Esophagus (tissue), 2 donors: ENCODE measurements around the gene SYT9. TPM values are rescaled to one million over a fixed set of nuclear protein-coding genes. Genes with fewer than 3 reads are reported as not detected.

Experiments used
- H3K27ac ChIP-seq, 2 donors: one replicate each; pipeline ENCODE4 v1.5.1; 2013; ENCODE audit warnings: low read depth in 2 of 2, mild to moderate bottlenecking in 2 of 2, inconsistent platforms in 1 of 2, low read length in 1 of 2, moderate library complexity in 1 of 2
- H3K27me3 ChIP-seq, 2 donors: one replicate each; pipeline ENCODE4 v1.6.1; 2013; ENCODE audit warnings: low read length in 2 of 2, control low read depth in 1 of 2, mild to moderate bottlenecking in 1 of 2; ENCODE audit not compliant: insufficient read depth in 2 of 2, control insufficient read depth in 1 of 2
- H3K36me3 ChIP-seq, 2 donors: one replicate each; pipeline ENCODE4 v1.6.1; 2013; ENCODE audit warnings: low read length in 1 of 2; ENCODE audit not compliant: control insufficient read depth in 2 of 2, insufficient read depth in 2 of 2
- H3K4me1 ChIP-seq, 2 donors: one replicate each; pipeline ENCODE4 v1.6.1; 2013; ENCODE audit warnings: low read length in 1 of 2; ENCODE audit not compliant: control insufficient read depth in 2 of 2, insufficient read depth in 2 of 2
- H3K4me3 ChIP-seq, 2 donors: one replicate each; pipeline ENCODE4 v1.5.1; 2013; ENCODE audit warnings: low read length in 2 of 2, mild to moderate bottlenecking in 2 of 2, low read depth in 1 of 2, moderate library complexity in 1 of 2
- H3K9me3 ChIP-seq, 2 donors: one replicate each; pipeline ENCODE4 v1.6.1; 2013; ENCODE audit warnings: mild to moderate bottlenecking in 2 of 2, low read depth in 1 of 2, low read length in 1 of 2, moderate library complexity in 1 of 2; ENCODE audit not compliant: control insufficient read depth in 2 of 2, insufficient read depth in 1 of 2
- WGBS, 2 donors: extraction: QIAGEN DNeasy Blood & Tissue Kit; methylation state at CpG; one replicate each; pipeline ENCODE4 v1.1.7; 2013; 5-methylcytosine and 5-hydroxymethylcytosine counted together
- polyA plus RNA-seq, 2 donors: library from polyadenylated mRNA; stranded (reverse); fragments of 200-250 nt; gene quantifications; one replicate each; pipeline ENCODE4 v1.2.3, GENCODE V29; 2013
- donor health status: healthy with polysubstance abuse.
- donor health status: Bipolar disorder and iron deficiency.

Gene SYT9
- polyA plus RNA-seq, 2 donors = 0.01 to 0.02 TPM

DNA sequence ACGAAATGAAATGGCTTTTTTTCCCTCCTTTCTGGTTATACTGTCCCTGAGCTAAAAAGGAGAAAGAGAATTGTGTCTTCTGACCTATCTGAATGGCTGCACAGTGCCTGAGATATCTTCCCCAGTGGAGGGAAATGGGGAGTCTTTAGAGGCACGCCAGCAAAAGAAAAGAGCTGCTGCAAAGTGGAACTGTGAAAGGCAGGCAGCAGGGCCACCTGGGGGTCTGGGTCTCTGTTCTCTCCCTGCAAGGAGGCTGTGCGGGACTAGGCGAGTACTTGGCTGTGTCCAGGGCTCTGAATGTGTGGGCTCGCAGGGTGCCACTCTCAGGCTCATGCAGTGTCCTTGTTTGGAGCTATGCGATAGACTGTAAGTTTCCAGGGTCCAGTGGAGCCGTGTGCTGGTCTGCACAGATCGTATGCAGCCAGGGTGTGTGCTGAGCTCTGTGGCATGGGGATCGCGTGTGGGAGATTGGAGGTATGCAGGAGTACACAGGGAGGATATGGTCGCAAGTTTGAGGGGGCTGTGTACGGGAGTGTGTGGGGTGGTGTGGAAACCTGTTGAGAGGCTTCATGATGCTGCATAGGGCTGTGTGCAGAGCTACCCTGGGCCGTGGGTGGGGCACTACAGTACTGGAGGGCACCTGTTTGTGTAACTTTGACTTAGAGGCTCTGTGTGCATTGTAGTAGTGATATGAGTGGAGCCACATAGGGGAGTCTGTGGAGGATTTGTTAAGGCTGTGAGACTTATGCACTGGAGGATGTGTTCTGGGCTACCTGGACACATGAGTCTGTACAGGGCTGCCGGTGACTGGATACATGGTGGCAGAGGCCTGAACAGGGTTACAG lies 163.5 kb downstream of the SYT9 start:
- Histone ChIP-seq H3K27ac (no peak overlapping the region), H3K4me3 (no peak overlapping the region), H3K36me3 (no peaks in the 10 kb centered on the region), H3K4me1 (no peaks in the 10 kb centered on the region), H3K9me3 (no peaks in the 10 kb centered on the region), H3K27me3 (no peaks in the 10 kb centered on the region)
- WGBS, 2 donors = 82 to 85% methylated on average over 14 of the region's 14 CpGs

DNA sequence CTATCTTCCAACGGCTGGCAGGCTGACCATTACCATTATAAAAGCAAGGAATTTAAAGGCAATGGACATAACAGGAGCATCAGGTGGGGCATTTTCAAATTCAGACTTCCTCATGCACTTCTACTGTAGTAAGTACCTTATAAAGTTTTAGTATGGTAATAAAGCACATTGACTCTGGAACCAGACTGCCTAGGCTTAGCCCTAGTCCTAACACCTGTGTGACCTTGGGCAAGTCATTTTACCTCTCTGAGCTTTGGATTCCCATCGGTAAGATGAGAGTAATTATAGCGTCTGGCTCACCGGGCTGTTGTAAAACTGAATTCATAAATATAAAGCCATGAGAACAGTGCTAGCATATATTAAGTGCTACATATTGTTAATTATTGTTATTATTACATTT lies 164.4 kb downstream of the SYT9 start:
- Histone ChIP-seq H3K27ac (no peak overlapping the region), H3K4me1 (no peaks in the 10 kb centered on the region), H3K9me3 (no peaks in the 10 kb centered on the region), H3K27me3 (no peaks in the 10 kb centered on the region), H3K4me3 (no peak overlapping the region), H3K36me3 (no peaks in the 10 kb centered on the region)
- 36 to 63% methylated on average over 4 of the region's 4 CpGs for WGBS, 2 donors

DNA sequence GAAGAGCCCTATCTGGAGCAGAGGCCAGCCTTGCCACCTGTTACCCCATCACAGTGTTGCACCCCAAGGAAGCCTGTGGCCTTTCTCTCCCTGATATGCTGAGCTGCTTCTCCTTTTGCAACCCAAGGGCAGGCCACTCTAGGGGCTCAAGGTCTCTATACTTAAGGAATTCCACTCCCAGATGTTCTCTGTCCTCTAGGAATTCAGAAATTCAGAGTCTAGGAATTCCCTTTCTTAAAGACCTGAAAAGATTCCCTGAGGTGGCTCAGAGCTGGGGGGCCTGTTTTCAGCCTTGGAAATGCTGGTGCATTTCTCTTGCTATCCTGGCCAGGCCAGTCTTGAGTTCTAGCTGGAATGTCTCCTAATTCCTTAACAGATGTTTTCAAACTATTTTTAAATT lies 165.6 kb downstream of the SYT9 start:
- no peaks in the 10 kb centered on the region for H3K9me3 ChIP-seq
- H3K4me1 ChIP-seq = no peaks in the 10 kb centered on the region
- no peak overlapping the region for H3K4me3 ChIP-seq
- no peak overlapping the region for H3K27ac ChIP-seq
- no peaks in the 10 kb centered on the region for H3K36me3 ChIP-seq
- no peaks in the 10 kb centered on the region for H3K27me3 ChIP-seq

DNA sequence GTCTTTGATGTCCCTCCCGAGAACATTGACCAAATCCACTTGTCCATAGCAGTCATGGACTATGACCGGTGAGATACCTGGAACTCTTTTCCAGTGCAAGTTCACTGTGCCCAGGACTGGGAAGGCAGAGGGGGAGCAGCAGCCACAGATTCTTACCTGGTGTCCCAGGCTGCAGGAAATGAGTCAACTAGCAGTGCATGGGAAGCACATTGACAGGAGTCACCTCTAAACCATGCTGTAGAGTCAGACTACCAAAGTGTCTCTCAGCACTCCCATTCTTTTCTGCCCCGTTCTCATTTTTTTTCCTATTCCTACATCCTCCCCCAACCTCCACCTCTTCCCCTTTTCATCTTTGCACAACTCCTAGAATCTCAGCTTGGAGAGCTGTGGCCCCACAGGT lies 166.4 kb downstream of the SYT9 start:
- no peak overlapping the region for H3K4me3 ChIP-seq
- H3K36me3 ChIP-seq = no peaks in the 10 kb centered on the region
- H3K27me3 ChIP-seq = no peaks in the 10 kb centered on the region
- WGBS, 2 donors = 83 to 86% methylated on average over 3 of the region's 3 CpGs
- no peaks in the 10 kb centered on the region for H3K9me3 ChIP-seq
- H3K27ac ChIP-seq = no peak overlapping the region
- no peaks in the 10 kb centered on the region for H3K4me1 ChIP-seq

DNA sequence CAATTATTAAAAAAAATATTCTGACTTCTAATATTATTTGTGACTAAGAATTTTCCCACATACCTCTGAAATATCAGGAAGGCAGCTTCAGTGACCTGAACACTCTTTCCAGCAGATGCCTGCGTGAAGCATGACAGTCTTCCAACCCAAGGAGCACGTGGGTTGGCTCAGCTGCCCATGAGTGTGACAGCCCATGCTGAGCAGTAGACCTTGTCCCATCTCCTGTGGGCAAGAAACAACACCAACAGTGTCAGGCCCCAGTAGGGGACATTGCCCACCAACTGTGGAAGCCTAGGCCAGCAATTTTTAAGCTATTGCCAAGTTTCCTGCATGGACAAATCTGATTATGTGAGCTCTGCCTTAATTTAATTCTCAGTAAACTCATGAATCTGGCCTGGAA lies 167.2 kb downstream of the SYT9 start:
- H3K4me3 ChIP-seq = no peak overlapping the region
- H3K27ac ChIP-seq = no peak overlapping the region
- no peaks in the 10 kb centered on the region for H3K9me3 ChIP-seq
- no peaks in the 10 kb centered on the region for H3K36me3 ChIP-seq
- no peaks in the 10 kb centered on the region for H3K27me3 ChIP-seq
- WGBS, 2 donors = 70 to 82% methylated on average over 2 of the region's 2 CpGs
- H3K4me1 ChIP-seq = no peaks in the 10 kb centered on the region

DNA sequence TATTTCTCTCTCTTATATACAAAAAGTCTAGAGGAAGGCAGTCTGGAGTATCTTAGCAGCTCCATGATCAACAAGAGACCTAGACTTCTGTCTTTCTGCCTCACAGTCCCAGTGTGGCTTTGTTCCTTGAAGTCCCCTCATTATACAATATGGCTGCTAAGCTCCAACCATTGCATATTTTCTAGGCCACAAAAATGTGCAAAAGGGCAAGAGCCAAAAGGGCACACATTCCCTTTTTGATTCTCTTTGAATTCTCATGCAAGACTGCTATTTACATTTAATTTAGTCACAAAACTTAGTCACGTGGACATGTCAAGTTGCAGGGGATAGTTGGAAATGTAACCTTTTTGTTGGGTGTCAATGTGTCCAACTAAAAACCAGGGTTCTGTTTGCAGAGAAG lies 169.4 kb downstream of the SYT9 start:
- H3K27me3 ChIP-seq = peaks cover 0 to 4% of the 10 kb centered on the region in 2 donors
- 42 to 74% methylated on average over 1 of the region's 1 CpG for WGBS, 2 donors

DNA sequence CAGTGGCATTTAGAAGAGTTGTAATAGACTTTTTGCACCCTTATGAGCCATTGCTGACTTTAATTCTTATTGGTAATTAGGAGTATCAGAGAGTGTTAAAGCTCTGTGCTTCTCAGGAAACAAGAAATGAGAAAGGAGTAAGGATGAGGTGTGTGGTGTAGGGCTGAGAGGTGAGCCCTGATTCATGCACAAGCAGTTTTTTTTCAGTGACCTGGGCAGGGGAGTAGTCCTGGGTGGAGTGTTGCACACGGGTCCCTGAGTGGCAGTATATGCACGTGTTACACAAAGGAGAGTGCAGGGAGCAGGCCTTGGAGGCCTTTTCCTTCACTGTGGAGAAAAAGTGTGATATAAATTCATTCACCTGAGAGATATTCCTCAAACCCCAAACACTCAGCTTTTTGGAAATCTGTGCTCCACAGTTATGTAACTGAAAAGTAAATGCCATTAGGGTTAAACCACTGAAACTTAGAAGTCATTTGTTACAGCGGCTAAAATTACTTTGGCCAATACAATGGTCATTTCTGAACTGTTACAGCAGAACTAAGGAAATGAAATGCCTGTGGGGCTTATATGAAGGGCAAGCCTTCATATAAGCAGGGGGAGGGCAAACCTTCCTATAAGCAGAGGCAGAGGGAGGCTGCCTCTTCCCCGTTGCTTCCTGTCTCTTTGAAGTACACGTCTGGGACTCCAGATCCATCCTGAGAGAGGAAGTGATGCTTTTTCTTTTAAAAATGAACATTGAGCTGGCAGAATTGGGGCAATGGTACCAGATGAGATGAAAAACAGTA lies 171.0 kb downstream of the SYT9 start:
- 50 to 52% methylated on average over 5 of the region's 5 CpGs for WGBS, 2 donors
- no peaks in the 10 kb centered on the region for H3K4me1 ChIP-seq
- no peaks in the 10 kb centered on the region for H3K9me3 ChIP-seq
- H3K27ac ChIP-seq = no peak overlapping the region
- no peak overlapping the region for H3K4me3 ChIP-seq
- no peaks in the 10 kb centered on the region for H3K36me3 ChIP-seq
- peaks cover 0 to 4% of the 10 kb centered on the region in 2 donors for H3K27me3 ChIP-seq

More for the DNA sequence above, 169.4 kb downstream of the SYT9 start:
- no peaks in the 10 kb centered on the region for H3K4me1 ChIP-seq
- H3K36me3 ChIP-seq = no peaks in the 10 kb centered on the region
- no peaks in the 10 kb centered on the region for H3K9me3 ChIP-seq
- no peak overlapping the region for H3K27ac ChIP-seq
- H3K4me3 ChIP-seq = no peak overlapping the region

DNA sequence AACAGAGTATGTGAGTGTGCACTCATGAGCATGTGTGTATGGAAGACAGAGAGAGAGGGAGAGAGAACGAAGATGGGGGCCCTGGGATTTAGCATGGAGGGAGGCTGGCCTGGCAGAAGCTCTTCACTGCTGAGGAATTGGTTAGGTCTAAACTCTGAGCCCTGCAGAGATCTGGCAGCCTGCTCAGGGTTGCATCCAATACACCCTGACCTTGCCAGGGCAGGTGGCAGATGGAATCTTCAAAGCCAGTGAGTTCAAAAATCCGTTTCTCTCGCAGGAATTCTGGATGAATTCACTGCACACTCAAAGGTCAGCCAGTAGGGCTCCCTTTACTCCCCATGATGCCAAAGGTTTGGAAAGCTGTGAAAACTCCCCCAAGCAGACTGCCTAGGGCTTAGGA lies 172.2 kb downstream of the SYT9 start:
- peaks cover 0 to 4% of the 10 kb centered on the region in 2 donors for H3K27me3 ChIP-seq
- no peaks in the 10 kb centered on the region for H3K36me3 ChIP-seq
- H3K4me3 ChIP-seq = no peak overlapping the region
- no peaks in the 10 kb centered on the region for H3K4me1 ChIP-seq
- H3K27ac ChIP-seq = no peak overlapping the region
- H3K9me3 ChIP-seq = no peaks in the 10 kb centered on the region
- 62 to 65% methylated on average over 3 of the region's 3 CpGs for WGBS, 2 donors

DNA sequence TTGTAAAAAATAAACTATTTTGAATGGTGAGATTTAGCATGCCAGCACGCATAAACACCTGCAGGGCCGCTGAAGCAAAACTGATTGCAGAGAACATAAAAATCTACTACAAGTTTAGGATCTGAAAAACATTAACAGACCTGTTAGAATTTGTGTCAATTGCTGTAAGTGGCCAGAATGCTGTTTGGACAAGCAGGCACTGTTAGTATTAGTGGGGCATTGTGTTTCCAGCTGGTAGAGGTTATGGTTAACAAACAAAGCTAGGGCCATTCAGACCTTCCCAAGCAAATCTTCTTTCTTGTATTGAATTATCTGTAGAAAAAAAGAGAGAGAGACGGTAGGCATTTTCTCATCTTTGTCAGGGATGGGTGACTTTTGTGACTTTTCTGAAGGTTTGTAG lies 176.0 kb downstream of the SYT9 start:
- WGBS, 2 donors = 76 to 78% methylated on average over 3 of the region's 3 CpGs
- Histone ChIP-seq H3K4me1 (no peaks in the 10 kb centered on the region), H3K4me3 (no peak overlapping the region), H3K9me3 (no peaks in the 10 kb centered on the region), H3K27me3 (peaks cover 0 to 4% of the 10 kb centered on the region in 2 donors), H3K36me3 (no peaks in the 10 kb centered on the region), H3K27ac (no peak overlapping the region)
